ENCODE results near the gene SMG6.
A peak's percentile ranks its signal among the peaks of the same experiment; 100 is the strongest.

The SMG6 gene

DNA sequence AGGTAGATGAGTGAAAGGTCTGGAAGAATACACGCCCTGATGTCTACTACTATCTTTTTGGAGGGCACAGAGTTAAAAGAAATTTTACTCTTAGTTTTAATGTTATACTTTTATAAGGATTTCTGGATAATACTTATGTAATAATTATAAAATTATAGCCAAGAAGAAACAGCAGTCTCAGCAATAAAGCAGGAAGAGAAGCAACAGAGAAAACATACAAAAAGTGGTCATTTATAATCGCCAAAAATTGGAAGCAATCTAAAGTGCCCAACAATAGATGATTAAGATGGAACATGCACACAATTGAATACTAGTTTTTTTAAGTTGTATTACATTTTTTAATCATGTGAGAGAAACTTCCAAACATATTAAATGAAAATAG, 64.4 kb downstream of the SMG6 start:
- Histone ChIP-seq H3K56ac (ENCODE audit: low read length) (no peak overlapping the region), H2BK120ac (ENCODE audit: low read depth, low read length) (no peak overlapping the region), H3K27me3 (ENCODE audit: insufficient read depth, low read length, poor library complexity) (no peaks in the 10 kb centered on the region), H3K18ac (ENCODE audit: low read length) (no peak overlapping the region), H4K5ac (ENCODE audit: low read length) (no peak overlapping the region), H3K4ac (ENCODE audit: low read depth, low read length) (no peak overlapping the region), H3K23ac (ENCODE audit: low read length) (no peak overlapping the region), H3K4me3 (ENCODE audit: low read length) (no peak overlapping the region), H3K79me2 (ENCODE audit: control insufficient read depth, insufficient read depth, low read length) (no peaks in the 10 kb centered on the region), H3K79me1 (ENCODE audit: low read length) (no peaks in the 10 kb centered on the region), H3K4me2 (ENCODE audit: low read length) (no peak overlapping the region), H2BK15ac (replicated peaks; ENCODE audit: low read depth) (no peak overlapping the region), H3K4me1 (ENCODE audit: control insufficient read depth, low read depth, low read length) (no peaks in the 10 kb centered on the region), H3K27ac (ENCODE audit: low read depth, low read length) (no peak overlapping the region), H4K8ac (ENCODE audit: low read depth, low read length) (no peak overlapping the region), H2AK5ac (ENCODE audit: low read length) (no peak overlapping the region), H2BK5ac (ENCODE audit: low read length) (no peak overlapping the region), H3K36me3 (ENCODE audit: control insufficient read depth, insufficient read depth, low read length) (peaks cover 2% of the 10 kb centered on the region), H3K9ac (ENCODE audit: low read length) (no peak overlapping the region)
- WGBS (ENCODE audit: extremely low coverage, insufficient coverage, low lambda C conversion rate): no CpG with 5 or more reads among the region's 2 CpGs
- no peak for DNase-seq

DNA sequence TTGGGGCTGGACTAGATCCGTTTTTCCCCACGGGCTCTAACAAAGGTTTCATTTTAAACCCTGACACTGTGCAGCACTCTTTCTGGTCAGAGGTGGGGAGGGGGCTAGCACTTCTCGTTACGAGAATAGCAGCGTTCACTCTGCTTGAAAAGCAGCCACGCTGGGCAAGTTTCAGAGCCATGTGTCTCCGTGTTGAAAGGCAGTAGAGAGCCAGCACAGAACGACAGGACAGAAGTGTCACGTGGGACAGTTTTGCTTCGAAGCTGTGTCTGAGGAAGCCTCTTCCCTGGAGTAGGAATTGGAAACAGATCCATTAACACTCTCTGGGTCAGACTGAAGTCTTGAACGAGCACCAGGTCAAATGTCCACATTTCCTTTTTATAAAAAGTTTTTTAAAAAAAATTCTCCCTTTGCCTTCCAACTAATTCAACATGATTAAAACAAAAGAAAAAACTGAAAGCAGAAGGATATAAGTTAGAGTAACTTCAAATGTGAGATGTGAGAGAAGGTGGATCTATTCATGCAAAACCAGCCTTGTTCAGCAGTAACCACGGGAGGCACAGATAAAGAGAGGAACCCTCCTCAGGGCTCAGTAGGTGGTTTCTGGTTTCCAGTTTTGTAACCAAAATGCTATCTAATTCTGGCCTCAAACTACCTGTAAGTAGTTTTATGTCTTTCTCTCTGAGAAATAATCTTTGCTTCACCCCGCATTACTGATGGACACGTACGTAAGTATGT, 65.0 kb downstream of the SMG6 start:
- Histone ChIP-seq H2BK15ac (replicated peaks; ENCODE audit: low read depth) (no peak overlapping the region), H3K4ac (ENCODE audit: low read depth, low read length) (no peak overlapping the region), H3K18ac (ENCODE audit: low read length) (no peak overlapping the region), H2AK5ac (ENCODE audit: low read length) (no peak overlapping the region), H3K27ac (ENCODE audit: low read depth, low read length) (no peak overlapping the region), H3K4me1 (ENCODE audit: control insufficient read depth, low read depth, low read length) (no peaks in the 10 kb centered on the region), H2BK5ac (ENCODE audit: low read length) (no peak overlapping the region), H3K27me3 (ENCODE audit: insufficient read depth, low read length, poor library complexity) (no peaks in the 10 kb centered on the region), H3K4me3 (ENCODE audit: low read length) (no peak overlapping the region), H3K23ac (ENCODE audit: low read length) (no peak overlapping the region), H3K79me1 (ENCODE audit: low read length) (no peaks in the 10 kb centered on the region), H2BK120ac (ENCODE audit: low read depth, low read length) (no peak overlapping the region), H3K56ac (ENCODE audit: low read length) (no peak overlapping the region), H3K79me2 (ENCODE audit: control insufficient read depth, insufficient read depth, low read length) (no peaks in the 10 kb centered on the region), H3K9ac (ENCODE audit: low read length) (no peak overlapping the region), H4K5ac (ENCODE audit: low read length) (no peak overlapping the region), H4K8ac (ENCODE audit: low read depth, low read length) (no peak overlapping the region), H3K4me2 (ENCODE audit: low read length) (no peak overlapping the region), H3K36me3 (ENCODE audit: control insufficient read depth, insufficient read depth, low read length) (peaks cover 2% of the 10 kb centered on the region)
- no CpG with 5 or more reads among the region's 15 CpGs for WGBS (ENCODE audit: extremely low coverage, insufficient coverage, low lambda C conversion rate)
- DNase-seq: peak; percentile 37

DNA sequence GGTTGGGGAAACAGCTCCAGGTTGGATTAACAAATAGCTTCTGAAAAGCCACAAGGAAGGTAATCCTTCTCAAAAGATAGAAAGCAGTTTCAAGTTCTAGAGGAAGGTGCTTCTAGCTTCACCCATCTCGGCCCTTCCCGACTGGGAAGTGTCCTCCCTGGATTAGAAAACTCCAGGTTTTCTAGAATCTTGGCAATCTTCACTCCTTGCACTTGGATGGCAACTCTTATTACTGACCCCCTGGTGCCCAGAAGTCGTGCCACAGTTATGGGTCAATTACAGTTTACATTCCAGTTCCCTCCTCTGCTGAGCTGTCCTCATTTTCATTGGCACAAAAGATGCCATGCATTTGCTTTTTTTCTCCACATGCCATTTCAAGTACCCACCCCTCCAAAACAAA, 65.6 kb downstream of the SMG6 start:
- Histone ChIP-seq H3K36me3 (ENCODE audit: control insufficient read depth, insufficient read depth, low read length) (peaks cover 2% of the 10 kb centered on the region), H2BK5ac (ENCODE audit: low read length) (no peak overlapping the region), H3K27me3 (ENCODE audit: insufficient read depth, low read length, poor library complexity) (no peaks in the 10 kb centered on the region), H3K27ac (ENCODE audit: low read depth, low read length) (no peak overlapping the region), H3K79me2 (ENCODE audit: control insufficient read depth, insufficient read depth, low read length) (no peaks in the 10 kb centered on the region), H3K4ac (ENCODE audit: low read depth, low read length) (no peak overlapping the region), H3K4me2 (ENCODE audit: low read length) (no peak overlapping the region), H2BK15ac (replicated peaks; ENCODE audit: low read depth) (no peak overlapping the region), H3K9ac (ENCODE audit: low read length) (no peak overlapping the region), H3K23ac (ENCODE audit: low read length) (no peak overlapping the region), H3K4me1 (ENCODE audit: control insufficient read depth, low read depth, low read length) (no peaks in the 10 kb centered on the region), H4K5ac (ENCODE audit: low read length) (no peak overlapping the region), H4K8ac (ENCODE audit: low read depth, low read length) (no peak overlapping the region), H3K56ac (ENCODE audit: low read length) (no peak overlapping the region), H2AK5ac (ENCODE audit: low read length) (no peak overlapping the region), H3K79me1 (ENCODE audit: low read length) (no peaks in the 10 kb centered on the region), H2BK120ac (ENCODE audit: low read depth, low read length) (no peak overlapping the region), H3K18ac (ENCODE audit: low read length) (no peak overlapping the region), H3K4me3 (ENCODE audit: low read length) (no peak overlapping the region)
- WGBS (ENCODE audit: extremely low coverage, insufficient coverage, low lambda C conversion rate): no CpG with 5 or more reads among the region's 3 CpGs
- DNase-seq: no peak

DNA sequence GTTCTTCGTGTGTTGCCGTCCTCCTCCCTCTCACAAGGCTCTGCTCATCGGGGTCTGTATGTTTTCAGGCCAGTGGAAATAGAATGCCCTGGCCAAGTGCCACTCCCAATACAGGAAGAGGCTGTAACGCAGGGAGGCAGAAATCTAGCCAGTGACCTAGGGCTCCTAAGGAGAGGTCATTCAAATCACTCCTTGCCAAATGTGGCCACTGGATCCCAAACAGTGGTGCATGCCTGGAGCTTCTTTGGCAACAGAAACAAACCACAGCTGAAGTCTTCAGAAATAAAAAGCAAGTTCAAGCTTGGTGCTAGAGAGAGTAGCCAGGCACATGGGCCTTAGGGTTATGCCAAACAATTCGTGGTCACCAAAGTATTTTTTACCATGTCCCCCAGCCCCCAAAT, 66.1 kb downstream of the SMG6 start:
- no peak overlapping the region for H2BK15ac ChIP-seq (replicated peaks; ENCODE audit: low read depth)
- H3K79me2 ChIP-seq (ENCODE audit: control insufficient read depth, insufficient read depth, low read length): no peaks in the 10 kb centered on the region
- H3K56ac ChIP-seq (ENCODE audit: low read length): no peak overlapping the region
- H3K18ac ChIP-seq (ENCODE audit: low read length): no peak overlapping the region
- no peak overlapping the region for H3K9ac ChIP-seq (ENCODE audit: low read length)
- DNase-seq: no peak
- no peak overlapping the region for H4K5ac ChIP-seq (ENCODE audit: low read length)
- no peaks in the 10 kb centered on the region for H3K4me1 ChIP-seq (ENCODE audit: control insufficient read depth, low read depth, low read length)
- WGBS (ENCODE audit: extremely low coverage, insufficient coverage, low lambda C conversion rate): no CpG with 5 or more reads among the region's 5 CpGs
- no peak overlapping the region for H4K8ac ChIP-seq (ENCODE audit: low read depth, low read length)
- H3K79me1 ChIP-seq (ENCODE audit: low read length): no peaks in the 10 kb centered on the region
- no peak overlapping the region for H3K23ac ChIP-seq (ENCODE audit: low read length)
- H3K27me3 ChIP-seq (ENCODE audit: insufficient read depth, low read length, poor library complexity): no peaks in the 10 kb centered on the region
- H3K4me2 ChIP-seq (ENCODE audit: low read length): no peak overlapping the region
- H2AK5ac ChIP-seq (ENCODE audit: low read length): no peak overlapping the region
- no peak overlapping the region for H3K27ac ChIP-seq (ENCODE audit: low read depth, low read length)
- H3K36me3 ChIP-seq (ENCODE audit: control insufficient read depth, insufficient read depth, low read length): no peaks in the 10 kb centered on the region
- H2BK5ac ChIP-seq (ENCODE audit: low read length): no peak overlapping the region
- H3K4me3 ChIP-seq (ENCODE audit: low read length): no peak overlapping the region
- no peak overlapping the region for H3K4ac ChIP-seq (ENCODE audit: low read depth, low read length)
- H2BK120ac ChIP-seq (ENCODE audit: low read depth, low read length): no peak overlapping the region

DNA sequence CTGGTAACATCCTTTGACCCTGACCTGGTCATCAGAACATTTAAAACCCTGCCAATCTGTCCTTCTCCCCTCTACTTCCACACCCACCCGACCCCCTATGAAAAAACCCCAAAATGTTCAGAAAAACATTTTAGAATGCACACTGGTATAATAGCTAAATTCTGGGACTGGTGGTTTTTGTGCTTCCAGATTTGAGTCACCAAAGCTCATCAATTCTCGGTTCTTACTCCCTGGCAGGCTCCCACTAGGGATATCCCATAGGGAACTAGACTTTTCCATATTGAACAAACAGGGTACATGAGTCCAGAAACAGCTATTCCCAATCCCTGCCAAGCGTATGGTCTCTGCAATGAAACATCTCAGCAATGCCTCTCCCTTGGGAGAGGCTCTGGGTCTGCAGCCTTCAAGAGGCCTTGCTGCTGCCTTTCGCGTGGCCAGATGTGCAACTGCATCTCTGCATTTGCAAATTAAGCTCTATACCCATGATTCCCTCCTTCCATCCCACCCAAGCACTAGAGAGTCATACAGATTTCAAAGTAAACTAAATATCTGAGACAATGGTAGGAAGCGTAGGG, 67.7 kb downstream of the SMG6 start:
- no peak overlapping the region for H4K5ac ChIP-seq (ENCODE audit: low read length)
- H2BK5ac ChIP-seq (ENCODE audit: low read length): no peak overlapping the region
- H3K79me2 ChIP-seq (ENCODE audit: control insufficient read depth, insufficient read depth, low read length): no peaks in the 10 kb centered on the region
- H3K79me1 ChIP-seq (ENCODE audit: low read length): no peaks in the 10 kb centered on the region
- no peak overlapping the region for H3K27ac ChIP-seq (ENCODE audit: low read depth, low read length)
- no peak overlapping the region for H3K18ac ChIP-seq (ENCODE audit: low read length)
- H3K4ac ChIP-seq (ENCODE audit: low read depth, low read length): no peak overlapping the region
- no peak overlapping the region for H3K9ac ChIP-seq (ENCODE audit: low read length)
- no peak overlapping the region for H2BK15ac ChIP-seq (replicated peaks; ENCODE audit: low read depth)
- no peak overlapping the region for H3K23ac ChIP-seq (ENCODE audit: low read length)
- H4K8ac ChIP-seq (ENCODE audit: low read depth, low read length): no peak overlapping the region
- H3K56ac ChIP-seq (ENCODE audit: low read length): no peak overlapping the region
- H3K4me3 ChIP-seq (ENCODE audit: low read length): no peak overlapping the region
- H3K4me1 ChIP-seq (ENCODE audit: control insufficient read depth, low read depth, low read length): no peaks in the 10 kb centered on the region
- no peak overlapping the region for H2AK5ac ChIP-seq (ENCODE audit: low read length)
- no peaks in the 10 kb centered on the region for H3K27me3 ChIP-seq (ENCODE audit: insufficient read depth, low read length, poor library complexity)
- no peak for DNase-seq
- H3K4me2 ChIP-seq (ENCODE audit: low read length): no peak overlapping the region
- no CpG with 5 or more reads among the region's 6 CpGs for WGBS (ENCODE audit: extremely low coverage, insufficient coverage, low lambda C conversion rate)
- no peak overlapping the region for H2BK120ac ChIP-seq (ENCODE audit: low read depth, low read length)
- no peaks in the 10 kb centered on the region for H3K36me3 ChIP-seq (ENCODE audit: control insufficient read depth, insufficient read depth, low read length)

DNA sequence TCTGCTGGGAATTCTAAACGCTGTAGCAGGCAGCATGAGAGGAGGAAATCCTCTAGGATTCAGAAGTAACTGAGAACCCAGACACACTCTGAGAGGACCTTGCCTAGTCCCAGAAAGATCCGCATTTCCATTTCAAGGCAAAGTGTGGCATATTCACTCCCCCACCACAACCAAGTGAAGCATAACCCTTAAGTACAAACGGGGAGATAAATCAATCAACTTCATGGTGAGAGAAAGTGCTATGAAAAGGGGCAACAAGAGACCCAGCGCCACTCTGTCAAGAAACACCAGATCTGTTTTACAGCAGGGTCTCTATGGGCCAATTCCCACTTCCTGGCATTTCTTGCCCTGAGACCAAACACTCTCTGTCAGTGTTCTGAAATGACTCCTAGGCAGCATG, 68.3 kb downstream of the SMG6 start:
- H3K36me3 ChIP-seq (ENCODE audit: control insufficient read depth, insufficient read depth, low read length): no peaks in the 10 kb centered on the region
- H2BK5ac ChIP-seq (ENCODE audit: low read length): no peak overlapping the region
- H3K79me1 ChIP-seq (ENCODE audit: low read length): no peaks in the 10 kb centered on the region
- WGBS (ENCODE audit: extremely low coverage, insufficient coverage, low lambda C conversion rate): no CpG with 5 or more reads among the region's 4 CpGs
- H2AK5ac ChIP-seq (ENCODE audit: low read length): no peak overlapping the region
- no peak overlapping the region for H3K4me2 ChIP-seq (ENCODE audit: low read length)
- DNase-seq: no peak
- no peak overlapping the region for H3K23ac ChIP-seq (ENCODE audit: low read length)
- H3K27ac ChIP-seq (ENCODE audit: low read depth, low read length): no peak overlapping the region
- no peak overlapping the region for H3K4me3 ChIP-seq (ENCODE audit: low read length)
- H3K56ac ChIP-seq (ENCODE audit: low read length): no peak overlapping the region
- H3K4ac ChIP-seq (ENCODE audit: low read depth, low read length): no peak overlapping the region
- H4K8ac ChIP-seq (ENCODE audit: low read depth, low read length): no peak overlapping the region
- no peak overlapping the region for H4K5ac ChIP-seq (ENCODE audit: low read length)
- no peak overlapping the region for H2BK15ac ChIP-seq (replicated peaks; ENCODE audit: low read depth)
- no peaks in the 10 kb centered on the region for H3K79me2 ChIP-seq (ENCODE audit: control insufficient read depth, insufficient read depth, low read length)
- H3K18ac ChIP-seq (ENCODE audit: low read length): no peak overlapping the region
- no peaks in the 10 kb centered on the region for H3K4me1 ChIP-seq (ENCODE audit: control insufficient read depth, low read depth, low read length)
- no peak overlapping the region for H3K9ac ChIP-seq (ENCODE audit: low read length)
- H3K27me3 ChIP-seq (ENCODE audit: insufficient read depth, low read length, poor library complexity): no peaks in the 10 kb centered on the region
- H2BK120ac ChIP-seq (ENCODE audit: low read depth, low read length): no peak overlapping the region

All from mesendoderm (in vitro differentiated cells).